ENCODE results near the gene SLC9B2.

The SLC9B2 gene

DNA sequence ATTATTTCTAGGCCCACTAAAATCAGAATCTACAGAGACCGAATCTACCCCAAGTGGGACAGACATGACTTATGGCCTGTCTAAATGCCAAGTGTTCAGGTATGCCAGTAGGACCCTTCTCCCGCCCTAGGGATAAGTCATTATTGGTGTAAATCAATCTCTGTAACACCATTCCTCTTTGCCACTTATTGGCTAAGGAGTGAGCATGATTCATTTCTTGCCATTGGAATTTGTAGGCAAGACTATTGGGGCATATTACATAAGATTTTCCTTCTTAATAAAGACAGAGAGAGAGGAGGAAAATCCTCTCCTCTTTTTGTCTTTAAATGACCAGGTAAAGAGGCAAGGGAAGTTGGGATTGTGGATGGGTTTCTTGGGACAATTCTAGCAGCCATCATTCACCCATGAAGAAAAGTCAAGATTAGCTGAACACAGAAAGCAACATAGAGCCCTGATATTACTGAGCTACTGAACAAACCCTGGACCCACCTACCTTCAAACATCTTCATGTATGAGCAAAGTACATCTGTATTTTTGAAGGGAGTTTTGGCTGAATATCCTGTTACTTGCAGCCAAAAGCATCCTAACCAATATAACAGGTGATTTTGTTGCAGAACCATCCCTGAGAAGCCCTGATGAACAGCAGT is 2.6 kb downstream of the SLC9B2 start:
- TF ChIP-seq, protein P1, sequence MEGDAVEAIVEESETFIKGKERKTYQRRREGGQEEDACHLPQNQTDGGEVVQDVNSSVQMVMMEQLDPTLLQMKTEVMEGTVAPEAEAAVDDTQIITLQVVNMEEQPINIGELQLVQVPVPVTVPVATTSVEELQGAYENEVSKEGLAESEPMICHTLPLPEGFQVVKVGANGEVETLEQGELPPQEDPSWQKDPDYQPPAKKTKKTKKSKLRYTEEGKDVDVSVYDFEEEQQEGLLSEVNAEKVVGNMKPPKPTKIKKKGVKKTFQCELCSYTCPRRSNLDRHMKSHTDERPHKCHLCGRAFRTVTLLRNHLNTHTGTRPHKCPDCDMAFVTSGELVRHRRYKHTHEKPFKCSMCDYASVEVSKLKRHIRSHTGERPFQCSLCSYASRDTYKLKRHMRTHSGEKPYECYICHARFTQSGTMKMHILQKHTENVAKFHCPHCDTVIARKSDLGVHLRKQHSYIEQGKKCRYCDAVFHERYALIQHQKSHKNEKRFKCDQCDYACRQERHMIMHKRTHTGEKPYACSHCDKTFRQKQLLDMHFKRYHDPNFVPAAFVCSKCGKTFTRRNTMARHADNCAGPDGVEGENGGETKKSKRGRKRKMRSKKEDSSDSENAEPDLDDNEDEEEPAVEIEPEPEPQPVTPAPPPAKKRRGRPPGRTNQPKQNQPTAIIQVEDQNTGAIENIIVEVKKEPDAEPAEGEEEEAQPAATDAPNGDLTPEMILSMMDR (IDR thresholded peaks at IDR 0.05; ENCODE audit: control extremely low read depth, extremely low read depth, low read depth, missing control alignments), result no peak
- CTCF ChIA-PET, result interaction anchor here (1.2 to 10.4 kb wide), 3 partner anchors 10 to 18 kb away, joined by 4 to 128 read pairs (median 4); no protein-coding TSS in a partner anchor
- DNase-seq (ENCODE audit: extremely low spot score), result no peak
- POLR2A ChIA-PET, result no interaction called here

- POLR2A ChIA-PET, result no interaction called here
- CTCF ChIA-PET, result no interaction called here
- TF ChIP-seq, protein P1 (IDR thresholded peaks at IDR 0.05; ENCODE audit: control extremely low read depth, extremely low read depth, low read depth, missing control alignments), result no peak
- no peak for DNase-seq (ENCODE audit: extremely low spot score)
Observed at GRCh38 chr4:103067841-103068547, 8.6 kb downstream of the SLC9B2 start.

GRCh38 chr4:103060453-103061148 is 16.0 kb downstream of the SLC9B2 start:
- TF ChIP-seq, protein P1 (IDR thresholded peaks at IDR 0.05; ENCODE audit: control extremely low read depth, extremely low read depth, low read depth, missing control alignments), result no peak
- no peak for DNase-seq (ENCODE audit: extremely low spot score)
- ChIA-PET CTCF (interaction anchor here (1.1 to 4.0 kb wide), 4 partner anchors 8 to 31 kb away, joined by 4 to 18 read pairs (median 10); no protein-coding TSS in a partner anchor), POLR2A (no interaction called here)

- POLR2A ChIA-PET, result no interaction called here
- CTCF ChIA-PET, result interaction anchor here (1.2 kb wide), 1 partner anchor 46 kb away, joined by 3 read pairs; the partner anchor contains the start of gene BDH2
- TF ChIP-seq, protein P1 (IDR thresholded peaks at IDR 0.05; ENCODE audit: control extremely low read depth, extremely low read depth, low read depth, missing control alignments), result no peak
- DNase-seq (ENCODE audit: extremely low spot score), result no peak
Observed at GRCh38 chr4:103054030-103054429, 22.5 kb downstream of the SLC9B2 start.

DNA sequence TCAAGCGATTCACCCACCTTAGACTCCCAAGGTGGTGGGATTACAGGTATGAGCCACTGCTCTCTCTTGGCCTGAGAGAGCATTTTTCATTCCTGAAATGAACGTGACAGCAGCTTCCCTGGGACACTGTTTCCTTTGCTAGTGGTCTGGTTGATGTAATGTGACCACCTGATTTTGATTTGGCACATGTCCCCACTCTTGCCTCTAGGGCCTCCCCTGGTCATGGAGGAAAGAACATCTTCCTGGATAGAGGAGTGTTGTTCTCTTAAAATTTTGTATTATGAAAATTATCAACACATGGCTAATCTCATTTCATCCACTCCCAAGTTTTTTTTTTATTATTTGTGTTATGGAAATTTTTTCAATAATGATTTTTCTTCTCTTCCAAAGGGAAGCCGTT is 23.8 kb downstream of the SLC9B2 start:
- no peak for DNase-seq (ENCODE audit: extremely low spot score)
- ChIA-PET POLR2A (interaction anchor here (0.7 kb wide), 1 partner anchor 22 kb away, joined by 3 read pairs; no protein-coding TSS in a partner anchor), CTCF (interaction anchor here (0.9 to 2.1 kb wide), 10 partner anchors 8 to 604 kb away, joined by 3 to 13 read pairs (median 4); partner anchors contain the start of gene BDH2)
- TF ChIP-seq, protein P1 (IDR thresholded peaks at IDR 0.05; ENCODE audit: control extremely low read depth, extremely low read depth, low read depth, missing control alignments), result no peak

- DNase-seq (ENCODE audit: extremely low spot score), result no peak
- ChIA-PET POLR2A (interaction anchor here (0.7 kb wide), 1 partner anchor 22 kb away, joined by 3 read pairs; no protein-coding TSS in a partner anchor), CTCF (interaction anchor here (0.9 to 2.1 kb wide), 11 partner anchors 8 to 603 kb away, joined by 3 to 13 read pairs (median 3); partner anchors contain the start of gene BDH2)
- TF ChIP-seq, protein P1 (IDR thresholded peaks at IDR 0.05; ENCODE audit: control extremely low read depth, extremely low read depth, low read depth, missing control alignments), result no peak
Observed at GRCh38 chr4:103052145-103052544, 24.4 kb downstream of the SLC9B2 start.

Data from GM10248 (cell line).